22Rv1 (cell line): ENCODE data around the gene RYR2.

ENCODE experiments used
- H3K27ac ChIP-seq: fragments of 450-650 bp; 2 replicates; pipeline ENCODE4 v1.5.1; 2017
- CTCF ChIP-seq: fragments of 450-650 bp; IDR thresholded peaks from 2 replicates; pipeline ENCODE4 v1.5.1; 2017; ENCODE audit warnings: mild to moderate bottlenecking
- ZFX ChIP-seq: fragments of 450-650 bp; IDR thresholded peaks from 2 replicates; pipeline ENCODE4 v1.6.1; 2017; ENCODE audit warnings: antibody characterized with exemption, borderline replicate concordance

The RYR2 gene

GRCh38 chr1:237031480-237031879 is 10.5 kb upstream of the RYR2 start:
- no peak overlapping the region for H3K27ac ChIP-seq
- TF ChIP-seq CTCF = no peak
- TF ChIP-seq ZFX = no peak

GRCh38 chr1:237032029-237032428 is 10.0 kb upstream of the RYR2 start:
- H3K27ac ChIP-seq = no peak overlapping the region
- TF ChIP-seq ZFX (no peak), CTCF (no peak)

GRCh38 chr1:237033061-237033460 is 8.9 kb upstream of the RYR2 start:
- TF ChIP-seq ZFX (no peak), CTCF (no peak)
- H3K27ac ChIP-seq = no peak overlapping the region

GRCh38 chr1:237033804-237034203 is 8.2 kb upstream of the RYR2 start:
- no peak overlapping the region for H3K27ac ChIP-seq
- TF ChIP-seq ZFX (no peak), CTCF (no peak)

- TF ChIP-seq ZFX (no peak), CTCF (no peak)
- H3K27ac ChIP-seq = no peak overlapping the region
Measured at GRCh38 chr1:237035759-237036158, 6.2 kb upstream of the RYR2 start.

GRCh38 chr1:237038211-237038610 is 3.8 kb upstream of the RYR2 start:
- no peak for TF ChIP-seq ZFX
- TF ChIP-seq CTCF = no peak
- no peak overlapping the region for H3K27ac ChIP-seq

GRCh38 chr1:237040823-237041222 is 1.2 kb upstream of the RYR2 start:
- TF ChIP-seq CTCF = no peak
- no peak for TF ChIP-seq ZFX
- no peak overlapping the region for H3K27ac ChIP-seq
